Esophagus squamous epithelium (tissue), 4 donors: ENCODE data around the gene WDFY1.

Source experiments
- CTCF ChIP-seq, 6 experiments: fragments of 450-650 bp in 4 of 6; fragments of 200-600 bp in 2 of 6; sonication (generic) in 2 of 6; IDR thresholded peaks; one replicate each; pipeline ENCODE4 v1.5.1; 2016 to 2019; ENCODE audit warnings: antibody characterized with exemption in 6 of 6, mild to moderate bottlenecking in 4 of 6, moderate library complexity in 4 of 6
- POLR2A ChIP-seq, 4 donors: fragments of 450-650 bp; IDR thresholded peaks; one replicate each; pipeline ENCODE4 v1.6.1; 2017; ENCODE audit warnings: antibody characterized with exemption in 4 of 4, mild to moderate bottlenecking in 4 of 4, moderate library complexity in 3 of 4

DNA sequence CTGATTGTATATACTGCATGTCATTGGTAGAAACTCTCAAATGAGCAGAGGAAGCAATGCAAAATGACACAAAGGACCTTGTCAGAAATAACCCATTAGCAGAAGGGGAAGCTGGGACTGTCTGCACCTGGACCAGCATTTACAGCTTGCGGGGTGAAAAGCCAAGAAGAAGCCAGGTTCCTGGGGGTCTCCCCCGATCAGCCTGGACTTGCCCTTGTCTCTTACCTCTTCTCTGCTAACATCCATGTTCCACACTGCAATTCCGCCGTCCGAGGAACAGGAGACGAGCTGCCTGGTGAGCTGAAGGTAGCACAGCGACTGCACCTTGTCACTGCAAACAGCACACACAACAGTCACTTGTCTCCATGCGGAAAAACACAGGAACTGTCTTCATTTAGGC lies 51.1 kb downstream of the WDFY1 start:
- TF ChIP-seq CTCF (IDR thresholded peaks at IDR 0.05) (no peak), POLR2A (IDR thresholded peaks at IDR 0.05) (no peak)
